Lower lobe of right lung (tissue), 2 donors: ENCODE measurements around the gene FGF11. TPM values are rescaled to one million over a fixed set of nuclear protein-coding genes. Genes with fewer than 3 reads are reported as not detected.

Source experiments
- ATAC-seq, 2 donors: fragments of 200-7000 bp; cut with Tn5 transposase; one replicate each; pipeline ENCODE4 v1.9.1; 2020 to 2022; ENCODE audit warnings: mild to moderate bottlenecking in 2 of 2, moderate library complexity in 2 of 2
- DNase-seq: peaks from one replicate; pipeline ENCODE4 v3.0.0-alpha.2; 2020
- H3K27ac ChIP-seq: fragments of 200-600 bp; one replicate; pipeline ENCODE4 v1.8.0; 2022
- H3K27me3 ChIP-seq: fragments of 200-600 bp; one replicate; pipeline ENCODE4 v1.8.0; 2022; ENCODE audit warnings: low read depth
- H3K36me3 ChIP-seq: fragments of 200-600 bp; one replicate; pipeline ENCODE4 v1.8.0; 2022; ENCODE audit warnings: mild to moderate bottlenecking
- H3K4me1 ChIP-seq: fragments of 200-600 bp; one replicate; pipeline ENCODE4 v1.8.0; 2022
- H3K4me3 ChIP-seq: fragments of 200-600 bp; one replicate; pipeline ENCODE4 v1.8.0; 2022; ENCODE audit warnings: mild to moderate bottlenecking
- H3K9me3 ChIP-seq: fragments of 200-600 bp; one replicate; pipeline ENCODE4 v1.8.0; 2022
- CTCF ChIP-seq: fragments of 200-600 bp; IDR thresholded peaks from one replicate; pipeline ENCODE4 v1.8.0; 2022; ENCODE audit warnings: antibody characterized with exemption, mild to moderate bottlenecking
- intact Hi-C: fragments of 100-400 bp; cut with DNase I; formaldehyde crosslinking; loops from one replicate; pipeline ENCODE4 v1.11.0; 2022
- total RNA-seq: library from RNA; stranded (reverse); fragmentation: NEBNext Ultra II Directional; extraction: Animal tissue kit (Norgen Biotek cat#: 25700); gene quantifications from one replicate; pipeline ENCODE4 v1.2.1, GENCODE V29; 2021
- donor health status: DM: no; HTN: yes; CAD: no; lungs with severe emphysema.

Gene FGF11
- total RNA-seq, 1 donor from 2014 or later, result 1.2 TPM

- Histone ChIP-seq H3K9me3 (no peaks in the 10 kb centered on the region), H3K27ac (no peak overlapping the region), H3K36me3 (peaks cover 40% of the 10 kb centered on the region), H3K4me3 (no peak overlapping the region), H3K4me1 (peaks cover 11% of the 10 kb centered on the region), H3K27me3 (no peaks in the 10 kb centered on the region)
- intact Hi-C loops, result no loop called here
- DNase-seq (no peak), ATAC-seq (no peak)
- no peak for TF ChIP-seq CTCF
Observed at GRCh38 chr17:7460850-7461660, 21.7 kb downstream of the FGF11 start.

- ATAC-seq, result no peak
- TF ChIP-seq CTCF, result no peak
- Histone ChIP-seq H3K36me3 (peaks cover 53% of the 10 kb centered on the region), H3K4me1 (peaks cover 17% of the 10 kb centered on the region), H3K4me3 (no peak overlapping the region), H3K27ac (no peak overlapping the region), H3K27me3 (no peaks in the 10 kb centered on the region), H3K9me3 (no peaks in the 10 kb centered on the region)
- no peak for DNase-seq
- intact Hi-C loops, result no loop called here
Observed at GRCh38 chr17:7462474-7463371, 23.4 kb downstream of the FGF11 start.

GRCh38 chr17:7463372-7463846 lies 24.1 kb downstream of the FGF11 start:
- Histone ChIP-seq H3K27ac (no peak overlapping the region), H3K36me3 (peaks cover 53% of the 10 kb centered on the region), H3K9me3 (no peaks in the 10 kb centered on the region), H3K4me3 (no peak overlapping the region), H3K27me3 (no peaks in the 10 kb centered on the region), H3K4me1 (peaks cover 24% of the 10 kb centered on the region)
- intact Hi-C loops, result no loop called here
- ATAC-seq (no peak), DNase-seq (no peak)
- no peak for TF ChIP-seq CTCF

GRCh38 chr17:7464081-7464480 lies 24.8 kb downstream of the FGF11 start:
- H3K27me3 ChIP-seq, result no peaks in the 10 kb centered on the region
- no peak overlapping the region for H3K27ac ChIP-seq
- TF ChIP-seq CTCF, result no peak
- intact Hi-C loops, result no loop called here
- DNase-seq, result no peak
- ATAC-seq, result no peak
- H3K36me3 ChIP-seq, result peaks cover 53% of the 10 kb centered on the region
- no peak overlapping the region for H3K4me3 ChIP-seq
- H3K9me3 ChIP-seq, result no peaks in the 10 kb centered on the region
- peaks cover 31% of the 10 kb centered on the region for H3K4me1 ChIP-seq

GRCh38 chr17:7465597-7466275 lies 26.4 kb downstream of the FGF11 start:
- H3K27ac ChIP-seq, result peak overlapping the region; percentile 41
- H3K4me3 ChIP-seq, result no peak overlapping the region
- DNase-seq (peak; percentile 79), ATAC-seq (peak; percentile 57 to 74)
- peaks cover 53% of the 10 kb centered on the region for H3K36me3 ChIP-seq
- no peaks in the 10 kb centered on the region for H3K27me3 ChIP-seq
- no peak for TF ChIP-seq CTCF
- intact Hi-C loops, result no loop called here
- no peaks in the 10 kb centered on the region for H3K9me3 ChIP-seq
- peaks cover 45% of the 10 kb centered on the region for H3K4me1 ChIP-seq
